ENCODE measurements around the gene OXSR1. TPM values are rescaled to one million over a fixed set of nuclear protein-coding genes. Genes with fewer than 3 reads are reported as not detected.
"Not testable (repeated sequence)": the region's sequence is repeated elsewhere in the genome, so short reads cannot be mapped to it uniquely, and the experiment has no call there.

The OXSR1 gene
- total and polyA plus RNA-seq, 4 donors: 4.3 to 24.7 (median 12.2) TPM

DNA sequence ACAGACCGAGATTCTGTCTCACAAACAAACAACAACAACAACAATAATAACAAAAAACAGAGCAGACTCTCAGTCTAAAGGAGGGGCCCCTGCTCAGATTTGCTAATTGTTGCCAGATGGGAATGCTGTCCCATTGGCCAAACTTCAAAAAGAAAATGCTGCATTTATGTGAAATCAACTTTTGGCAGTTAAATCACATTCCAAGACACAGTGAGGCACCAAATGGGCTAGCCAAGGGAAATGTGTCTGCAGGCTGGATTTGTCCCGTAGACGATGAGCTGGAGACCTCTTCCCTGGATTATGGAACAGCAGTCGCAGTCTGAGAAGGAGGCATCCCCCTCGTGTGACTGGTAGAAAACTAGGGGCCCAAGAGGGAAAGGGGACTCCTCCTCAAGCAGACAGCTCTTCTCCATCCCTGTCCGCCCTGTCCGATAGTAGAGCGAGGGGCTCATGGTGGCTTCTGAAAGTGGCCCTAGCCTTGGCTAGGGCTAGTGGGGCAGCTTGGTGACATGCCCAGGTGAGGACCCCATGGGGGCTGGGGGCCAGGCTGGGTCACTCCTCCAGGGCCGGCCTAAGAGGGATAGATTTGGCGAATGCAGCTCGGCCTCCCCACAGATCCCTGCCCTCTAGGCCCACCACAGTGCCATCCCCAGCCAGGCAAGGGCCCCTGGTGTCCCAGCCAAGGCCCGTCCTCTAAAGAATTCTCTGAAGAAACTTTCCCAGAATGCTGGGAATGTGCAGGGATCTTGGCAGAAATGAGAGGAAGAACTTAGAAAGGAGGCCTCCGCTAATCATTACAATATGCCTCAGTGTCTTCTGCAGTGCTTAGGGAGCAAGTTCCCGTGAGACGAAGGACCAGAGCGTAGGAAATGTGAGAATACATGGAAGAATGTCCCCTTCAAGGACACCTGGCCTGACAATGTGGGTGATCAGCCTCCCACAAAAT lies 118.7 kb downstream of the OXSR1 start (continued):
- TF ChIP-seq ZBTB33 (IDR thresholded peaks at IDR 0.05) (no peak), EGR1 (IDR thresholded peaks at IDR 0.05; ENCODE audit: low read depth in 2 of 2) (no peak)

DNA sequence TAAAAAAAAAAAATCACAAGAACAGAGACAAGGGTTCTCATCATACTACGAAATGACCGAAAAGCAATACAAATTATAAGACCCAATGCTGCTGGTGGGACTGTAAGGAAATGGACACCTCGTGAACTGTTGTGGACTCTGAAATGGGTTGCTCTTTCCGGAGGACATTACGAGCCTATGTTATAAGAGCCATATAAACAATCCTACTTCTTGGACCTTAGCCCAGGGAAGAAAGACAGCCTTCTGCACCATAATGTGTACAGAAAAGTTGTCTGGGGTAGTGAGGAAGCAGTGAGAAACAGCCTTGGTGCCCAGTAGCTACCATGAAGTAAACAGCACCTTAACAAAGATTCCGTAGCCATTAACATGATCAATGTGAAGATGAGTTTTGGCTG lies 119.4 kb downstream of the OXSR1 start:
- H3K9me3 ChIP-seq (ENCODE audit: control insufficient read depth in 4 of 4, low read length in 3 of 4): no peaks in the 10 kb centered on the region
- no peaks in the 10 kb centered on the region for H3K27me3 ChIP-seq (ENCODE audit: control insufficient read depth in 4 of 4, insufficient read depth in 4 of 4, low read length in 3 of 4)
- no peaks in the 10 kb centered on the region for H3K4me1 ChIP-seq (ENCODE audit: control insufficient read depth in 4 of 4, insufficient read depth in 4 of 4, low read length in 3 of 4)
- H3K27ac ChIP-seq (ENCODE audit: low read depth in 1 of 2, low read length in 2 of 2): no peak overlapping the region
- no peaks in the 10 kb centered on the region for H3K36me3 ChIP-seq (ENCODE audit: control insufficient read depth in 4 of 4, insufficient read depth in 3 of 4, low read depth in 1 of 4, low read length in 3 of 4)
- 87% methylated on average over 6 of the region's 6 CpGs for WGBS
- TF ChIP-seq FOXA1 (IDR thresholded peaks at IDR 0.05) (no peak), FOXA2 (IDR thresholded peaks at IDR 0.05) (no peak), YY1 (IDR thresholded peaks at IDR 0.05) (no peak), ZBTB33 (IDR thresholded peaks at IDR 0.05) (no peak)
- H3K9ac ChIP-seq (ENCODE audit: low read depth in 1 of 2, low read length in 2 of 2): no peak overlapping the region
- DNase-seq (ENCODE audit: low spot score): no peak
- H3K4me3 ChIP-seq (ENCODE audit: low read depth in 1 of 3, low read length in 3 of 3): no peak overlapping the region

GRCh38 chr3:38289286-38290217 lies 124.2 kb downstream of the OXSR1 start:
- H3K9me3 ChIP-seq (ENCODE audit: control insufficient read depth in 4 of 4, low read length in 3 of 4); H3K4me1 ChIP-seq (ENCODE audit: control insufficient read depth in 4 of 4, insufficient read depth in 4 of 4, low read length in 3 of 4); H3K9ac ChIP-seq (ENCODE audit: low read depth in 1 of 2, low read length in 2 of 2); H3K27me3 ChIP-seq (ENCODE audit: control insufficient read depth in 4 of 4, insufficient read depth in 4 of 4, low read length in 3 of 4); H3K36me3 ChIP-seq (ENCODE audit: control insufficient read depth in 4 of 4, insufficient read depth in 3 of 4, low read depth in 1 of 4, low read length in 3 of 4); H3K27ac ChIP-seq (ENCODE audit: low read depth in 1 of 2, low read length in 2 of 2); H3K4me3 ChIP-seq (ENCODE audit: low read depth in 1 of 3, low read length in 3 of 3); DNase-seq (ENCODE audit: low spot score): not testable (repeated sequence)
- WGBS: 93% methylated on average over 16 of the region's 16 CpGs

DNA sequence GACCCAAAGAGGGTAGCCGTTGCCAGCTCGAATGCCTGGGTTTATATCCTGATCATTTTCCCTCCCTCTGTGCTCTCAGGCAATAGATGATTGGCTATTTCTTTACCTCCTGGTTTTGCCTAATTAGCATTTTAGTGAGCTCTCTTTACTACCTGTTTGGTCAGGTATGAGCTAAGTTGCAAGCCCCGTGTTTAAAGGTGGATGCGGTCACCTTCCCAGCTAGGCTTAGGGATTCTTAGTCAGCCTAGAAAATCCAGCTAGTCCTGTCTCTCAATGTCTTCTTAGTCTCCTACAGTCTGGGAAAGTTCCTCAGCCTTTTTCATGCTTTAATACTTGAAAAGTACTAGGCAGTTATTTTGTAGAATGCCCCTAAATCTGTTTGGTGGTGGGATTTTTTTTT lies 131.7 kb downstream of the OXSR1 start:
- DNase-seq (ENCODE audit: low spot score); H3K9me3 ChIP-seq (ENCODE audit: control insufficient read depth in 4 of 4, low read length in 3 of 4); H3K4me1 ChIP-seq (ENCODE audit: control insufficient read depth in 4 of 4, insufficient read depth in 4 of 4, low read length in 3 of 4); H3K36me3 ChIP-seq (ENCODE audit: control insufficient read depth in 4 of 4, insufficient read depth in 3 of 4, low read depth in 1 of 4, low read length in 3 of 4); H3K9ac ChIP-seq (ENCODE audit: low read depth in 1 of 2, low read length in 2 of 2); H3K4me3 ChIP-seq (ENCODE audit: low read depth in 1 of 3, low read length in 3 of 3); H3K27me3 ChIP-seq (ENCODE audit: control insufficient read depth in 4 of 4, insufficient read depth in 4 of 4, low read length in 3 of 4); H3K27ac ChIP-seq (ENCODE audit: low read depth in 1 of 2, low read length in 2 of 2): not testable (repeated sequence)
- WGBS: 89% methylated on average over 4 of the region's 4 CpGs

Data from liver (tissue), 9 donors.